Type B pancreatic cell (in vitro differentiated cells): Measurements from ENCODE around the gene RASAL2. TPM values are rescaled to one million over a fixed set of nuclear protein-coding genes. Genes with fewer than 3 reads are reported as not detected.

Experiments used
- DNase-seq: peaks from one replicate; pipeline ENCODE4 v3.0.0; 2021; ENCODE audit warnings: mixed read lengths; ENCODE audit not compliant: unreplicated experiment; ENCODE audit errors: extremely low spot score
- H3K27ac Mint-ChIP-seq: 2 replicates; pipeline ENCODE4 v1.8.0; 2021; ENCODE audit warnings: mild to moderate bottlenecking, mixed read lengths
- H3K27me3 Mint-ChIP-seq: 2 replicates; pipeline ENCODE4 v1.8.0; 2021; ENCODE audit warnings: mixed read lengths
- H3K36me3 Mint-ChIP-seq: 2 replicates; pipeline ENCODE4 v1.8.0; 2021; ENCODE audit warnings: mixed read lengths
- H3K4me1 Mint-ChIP-seq: one replicate; pipeline ENCODE4 v1.8.0; 2021; ENCODE audit warnings: mixed read lengths; ENCODE audit not compliant: unreplicated experiment
- H3K4me3 Mint-ChIP-seq: 2 replicates; pipeline ENCODE4 v1.8.0; 2021; ENCODE audit warnings: mild to moderate bottlenecking, mixed read lengths
- H3K9me3 Mint-ChIP-seq: 2 replicates; pipeline ENCODE4 v1.8.0; 2021; ENCODE audit warnings: mixed read lengths
- total RNA-seq: library from RNA; stranded (reverse); gene quantifications from 2 replicates; pipeline ENCODE4 v1.2.1, GENCODE V29; 2021; ENCODE audit warnings: low replicate concordance
- TF ChIP-seq, protein P1 (sequence below): fragments of 200-600 bp; sonication (generic); conservative IDR thresholded peaks from 2 replicates; pipeline ENCODE4 v1.5.0; 2021; ENCODE audit warnings: antibody characterized with exemption, mild to moderate bottlenecking

The RASAL2 gene
- total RNA-seq, 1 donor from 2014 or later: 21.8 TPM

DNA sequence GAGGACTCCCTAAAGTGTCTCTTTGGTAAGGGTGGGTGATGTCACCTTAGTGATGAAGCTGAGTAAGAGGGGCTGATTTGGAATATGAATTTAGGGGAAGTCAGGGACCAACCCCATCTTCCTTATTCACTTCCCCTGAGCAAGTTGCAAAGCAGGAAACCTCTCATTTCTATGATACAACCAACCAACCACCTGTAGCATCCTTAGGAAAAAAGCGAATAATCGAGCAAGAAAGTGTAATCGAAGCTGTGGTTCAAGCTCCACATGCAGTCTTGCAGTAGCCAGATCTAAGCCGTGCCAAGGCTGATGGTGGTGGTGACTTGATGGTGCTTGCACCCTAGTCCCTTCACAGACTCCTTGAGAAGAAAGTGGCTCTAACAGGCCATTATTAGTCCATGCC lies 422.2 kb downstream of the RASAL2 start:
- Mint-ChIP-seq H3K4me3 (no peak overlapping the region), H3K4me1 (peaks cover 4% of the 10 kb centered on the region), H3K27me3 (no peaks in the 10 kb centered on the region), H3K27ac (no peak overlapping the region), H3K9me3 (peaks cover 4% of the 10 kb centered on the region), H3K36me3 (no peaks in the 10 kb centered on the region)
- no peak for DNase-seq
- TF ChIP-seq, protein P1, sequence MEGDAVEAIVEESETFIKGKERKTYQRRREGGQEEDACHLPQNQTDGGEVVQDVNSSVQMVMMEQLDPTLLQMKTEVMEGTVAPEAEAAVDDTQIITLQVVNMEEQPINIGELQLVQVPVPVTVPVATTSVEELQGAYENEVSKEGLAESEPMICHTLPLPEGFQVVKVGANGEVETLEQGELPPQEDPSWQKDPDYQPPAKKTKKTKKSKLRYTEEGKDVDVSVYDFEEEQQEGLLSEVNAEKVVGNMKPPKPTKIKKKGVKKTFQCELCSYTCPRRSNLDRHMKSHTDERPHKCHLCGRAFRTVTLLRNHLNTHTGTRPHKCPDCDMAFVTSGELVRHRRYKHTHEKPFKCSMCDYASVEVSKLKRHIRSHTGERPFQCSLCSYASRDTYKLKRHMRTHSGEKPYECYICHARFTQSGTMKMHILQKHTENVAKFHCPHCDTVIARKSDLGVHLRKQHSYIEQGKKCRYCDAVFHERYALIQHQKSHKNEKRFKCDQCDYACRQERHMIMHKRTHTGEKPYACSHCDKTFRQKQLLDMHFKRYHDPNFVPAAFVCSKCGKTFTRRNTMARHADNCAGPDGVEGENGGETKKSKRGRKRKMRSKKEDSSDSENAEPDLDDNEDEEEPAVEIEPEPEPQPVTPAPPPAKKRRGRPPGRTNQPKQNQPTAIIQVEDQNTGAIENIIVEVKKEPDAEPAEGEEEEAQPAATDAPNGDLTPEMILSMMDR: no peak

DNA sequence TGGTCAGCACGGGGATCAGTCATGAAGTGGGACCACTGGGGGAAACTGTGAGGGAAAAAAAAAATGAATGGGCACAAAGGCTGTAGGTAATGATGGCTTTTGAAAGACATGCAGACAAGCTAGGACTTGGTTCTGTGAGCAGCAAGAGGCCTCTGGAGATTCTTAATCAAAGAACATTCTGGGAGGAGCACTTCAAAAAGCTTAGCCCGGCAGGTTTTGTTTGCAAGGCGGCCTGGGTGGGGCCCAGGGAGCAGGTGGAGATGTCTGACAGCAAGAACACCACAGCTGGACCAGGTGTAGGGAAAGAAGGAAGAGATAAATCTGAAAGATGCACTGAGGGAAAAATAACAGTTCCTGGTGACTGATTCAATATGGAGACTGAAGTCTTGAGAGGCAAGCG lies 425.0 kb downstream of the RASAL2 start:
- no peak for DNase-seq
- no peak overlapping the region for H3K27ac Mint-ChIP-seq

DNA sequence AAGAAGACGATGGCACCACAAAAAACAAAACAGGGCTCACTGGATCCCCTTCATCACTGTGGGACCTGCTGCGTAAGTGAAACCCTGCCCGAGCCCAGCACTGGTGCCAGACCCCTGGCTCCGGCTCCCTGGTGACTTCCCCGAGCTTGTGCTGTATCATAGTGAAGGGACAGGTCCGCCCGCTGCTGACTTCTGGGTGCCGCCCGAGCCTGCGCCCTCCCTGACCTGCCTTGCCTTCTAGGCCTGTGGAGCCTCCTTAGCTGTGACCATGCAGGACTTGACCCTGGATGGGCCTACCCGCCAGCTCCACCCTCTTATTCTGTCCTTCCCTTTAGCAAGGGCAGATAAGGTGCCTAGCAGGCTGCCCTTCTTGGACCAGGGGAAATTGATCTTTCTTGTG lies 426.9 kb downstream of the RASAL2 start:
- TF ChIP-seq, protein P1: no peak
- H3K27ac Mint-ChIP-seq: no peak overlapping the region
- DNase-seq: no peak
- no peak overlapping the region for H3K4me3 Mint-ChIP-seq
- H3K4me1 Mint-ChIP-seq: peaks cover 4% of the 10 kb centered on the region
- no peaks in the 10 kb centered on the region for H3K27me3 Mint-ChIP-seq
- no peaks in the 10 kb centered on the region for H3K36me3 Mint-ChIP-seq
- H3K9me3 Mint-ChIP-seq: peaks cover 4% of the 10 kb centered on the region

More for the DNA sequence above, 425.0 kb downstream of the RASAL2 start:
- Mint-ChIP-seq H3K27me3 (no peaks in the 10 kb centered on the region), H3K4me1 (peaks cover 4% of the 10 kb centered on the region), H3K4me3 (no peak overlapping the region), H3K9me3 (peaks cover 4% of the 10 kb centered on the region), H3K36me3 (no peaks in the 10 kb centered on the region)
- TF ChIP-seq, protein P1: no peak

DNA sequence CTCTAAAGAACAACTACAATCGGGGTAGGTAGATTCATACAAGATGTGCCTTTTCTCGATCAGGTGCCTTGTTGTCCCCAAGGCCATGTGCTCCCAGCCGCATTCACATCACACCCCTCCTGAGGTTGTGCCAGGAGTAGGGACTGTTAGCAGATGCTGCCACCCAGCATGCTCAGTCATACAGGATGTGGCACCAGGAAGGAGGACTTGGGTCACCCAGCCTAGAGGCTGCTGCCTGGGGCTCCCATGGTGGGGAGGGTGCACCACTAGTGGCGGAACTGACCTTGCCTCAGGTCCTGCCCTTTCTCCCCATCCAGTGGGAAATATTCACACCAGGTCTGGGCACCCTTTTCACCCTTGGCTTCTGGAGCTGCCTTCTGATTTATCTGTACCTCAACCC lies 427.3 kb downstream of the RASAL2 start:
- no peaks in the 10 kb centered on the region for H3K27me3 Mint-ChIP-seq
- peaks cover 4% of the 10 kb centered on the region for H3K9me3 Mint-ChIP-seq
- no peak overlapping the region for H3K4me3 Mint-ChIP-seq
- H3K27ac Mint-ChIP-seq: no peak overlapping the region
- no peak for DNase-seq
- H3K4me1 Mint-ChIP-seq: peaks cover 4% of the 10 kb centered on the region
- TF ChIP-seq, protein P1: no peak
- H3K36me3 Mint-ChIP-seq: no peaks in the 10 kb centered on the region

DNA sequence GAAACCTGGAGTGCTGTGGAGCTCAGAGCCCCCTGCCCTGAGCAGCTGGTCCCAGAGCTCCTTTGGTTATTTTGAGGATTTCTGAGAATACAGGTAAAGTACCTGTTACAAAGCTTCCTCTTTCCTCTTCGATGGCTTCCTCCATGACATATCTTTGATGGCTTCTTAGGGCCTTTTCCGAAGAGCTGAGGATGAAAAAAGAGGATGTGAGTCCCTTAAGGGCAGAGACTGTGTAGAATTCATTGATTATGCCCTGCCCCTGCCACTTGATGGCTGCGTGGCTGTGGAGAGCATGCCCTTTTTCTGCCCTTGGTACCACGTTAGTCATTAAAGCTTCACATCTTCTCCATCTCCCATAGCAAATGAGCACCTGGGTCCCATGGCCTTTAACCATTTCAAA lies 433.2 kb downstream of the RASAL2 start:
- Mint-ChIP-seq H3K4me3 (no peak overlapping the region), H3K27me3 (no peaks in the 10 kb centered on the region), H3K36me3 (no peaks in the 10 kb centered on the region), H3K9me3 (no peaks in the 10 kb centered on the region), H3K4me1 (peaks cover 11% of the 10 kb centered on the region), H3K27ac (no peak overlapping the region)
- no peak for DNase-seq
- TF ChIP-seq, protein P1: no peak
